Upper lobe of right lung (tissue), 1 donor: ENCODE data around the gene MIER3. TPM values are rescaled to one million over a fixed set of nuclear protein-coding genes. Genes with fewer than 3 reads are reported as not detected.

Experiments
- ATAC-seq: fragments of 200-7000 bp; cut with Tn5 transposase; one replicate; pipeline ENCODE4 v1.9.1; 2020; ENCODE audit warnings: mild to moderate bottlenecking, moderate library complexity
- DNase-seq: peaks from one replicate; pipeline ENCODE4 v3.0.0-alpha.2; 2020
- H3K27ac ChIP-seq: fragments of 200-600 bp; one replicate; pipeline ENCODE4 v1.8.0; 2022
- H3K27me3 ChIP-seq: fragments of 200-600 bp; one replicate; pipeline ENCODE4 v1.8.0; 2022; ENCODE audit warnings: mild to moderate bottlenecking
- H3K36me3 ChIP-seq: fragments of 200-600 bp; one replicate; pipeline ENCODE4 v1.8.0; 2022
- H3K4me1 ChIP-seq: fragments of 200-600 bp; one replicate; pipeline ENCODE4 v1.8.0; 2022
- H3K4me3 ChIP-seq: fragments of 200-600 bp; one replicate; pipeline ENCODE4 v1.8.0; 2022; ENCODE audit warnings: mild to moderate bottlenecking
- H3K9me3 ChIP-seq: fragments of 200-600 bp; one replicate; pipeline ENCODE4 v1.8.0; 2022
- CTCF ChIP-seq: fragments of 200-600 bp; IDR thresholded peaks from one replicate; pipeline ENCODE4 v1.8.0; 2022; ENCODE audit warnings: antibody characterized with exemption
- intact Hi-C: fragments of 100-400 bp; cut with DNase I; formaldehyde crosslinking; loops from one replicate; pipeline ENCODE4 v1.11.0; 2022
- total RNA-seq: library from RNA; stranded (reverse); fragmentation: NEBNext Ultra II Directional; extraction: Animal tissue kit (Norgen Biotek cat#: 25700); gene quantifications from one replicate; pipeline ENCODE4 v1.2.1, GENCODE V29; 2021
- donor health status: DM: no; HTN: yes; CAD: no; lungs with severe emphysema.

Gene MIER3
- total RNA-seq, 1 donor from 2014 or later, result 19.7 TPM

GRCh38 chr5:56973473-56973872, 21.6 kb upstream of the MIER3 start:
- no peak for ATAC-seq
- Histone ChIP-seq H3K4me3 (no peak overlapping the region), H3K27me3 (peaks cover 5% of the 10 kb centered on the region), H3K9me3 (no peaks in the 10 kb centered on the region), H3K36me3 (no peaks in the 10 kb centered on the region), H3K27ac (no peak overlapping the region), H3K4me1 (no peaks in the 10 kb centered on the region)
- no peak for TF ChIP-seq CTCF
- intact Hi-C loops, result no loop called here
- DNase-seq, result no peak

GRCh38 chr5:56971275-56971674, 19.4 kb upstream of the MIER3 start:
- no peaks in the 10 kb centered on the region for H3K36me3 ChIP-seq
- TF ChIP-seq CTCF, result no peak
- DNase-seq (no peak), ATAC-seq (no peak)
- H3K9me3 ChIP-seq, result no peaks in the 10 kb centered on the region
- intact Hi-C loops, result no loop called here
- no peak overlapping the region for H3K27ac ChIP-seq
- no peak overlapping the region for H3K4me3 ChIP-seq
- no peaks in the 10 kb centered on the region for H3K4me1 ChIP-seq
- peaks cover 5% of the 10 kb centered on the region for H3K27me3 ChIP-seq

- no peaks in the 10 kb centered on the region for H3K36me3 ChIP-seq
- no peaks in the 10 kb centered on the region for H3K4me1 ChIP-seq
- no peak for TF ChIP-seq CTCF
- intact Hi-C loops, result no loop called here
- no peaks in the 10 kb centered on the region for H3K9me3 ChIP-seq
- no peak overlapping the region for H3K4me3 ChIP-seq
- no peak overlapping the region for H3K27ac ChIP-seq
- no peaks in the 10 kb centered on the region for H3K27me3 ChIP-seq
- DNase-seq (no peak), ATAC-seq (no peak)
Measured at GRCh38 chr5:56964173-56964572, 12.2 kb upstream of the MIER3 start.

- H3K4me3 ChIP-seq, result no peak overlapping the region
- H3K36me3 ChIP-seq, result no peaks in the 10 kb centered on the region
- no peak for ATAC-seq
- no peak for TF ChIP-seq CTCF
- H3K27me3 ChIP-seq, result no peaks in the 10 kb centered on the region
- no peaks in the 10 kb centered on the region for H3K9me3 ChIP-seq
- H3K4me1 ChIP-seq, result no peaks in the 10 kb centered on the region
- no peak overlapping the region for H3K27ac ChIP-seq
- intact Hi-C loops, result no loop called here
- DNase-seq, result no peak
Measured at GRCh38 chr5:56963246-56963645, 11.3 kb upstream of the MIER3 start.

GRCh38 chr5:56962286-56962685, 10.4 kb upstream of the MIER3 start:
- ATAC-seq (no peak), DNase-seq (no peak)
- H3K4me3 ChIP-seq, result no peak overlapping the region
- no peaks in the 10 kb centered on the region for H3K36me3 ChIP-seq
- no peaks in the 10 kb centered on the region for H3K4me1 ChIP-seq
- H3K27me3 ChIP-seq, result no peaks in the 10 kb centered on the region
- intact Hi-C loops, result no loop called here
- no peak for TF ChIP-seq CTCF
- H3K27ac ChIP-seq, result no peak overlapping the region
- no peaks in the 10 kb centered on the region for H3K9me3 ChIP-seq

GRCh38 chr5:56961746-56962145, 9.8 kb upstream of the MIER3 start:
- no peak for ATAC-seq
- no peak for DNase-seq
- TF ChIP-seq CTCF, result no peak

More at GRCh38 chr5:56961746-56962145, 9.8 kb upstream of the MIER3 start:
- Histone ChIP-seq H3K4me1 (no peaks in the 10 kb centered on the region), H3K36me3 (no peaks in the 10 kb centered on the region), H3K27ac (no peak overlapping the region), H3K9me3 (no peaks in the 10 kb centered on the region), H3K4me3 (no peak overlapping the region), H3K27me3 (no peaks in the 10 kb centered on the region)
- intact Hi-C loops, result no loop called here
